Daoy (cell line): ENCODE data around the gene ROGDI. TPM values are rescaled to one million over a fixed set of nuclear protein-coding genes. Genes with fewer than 3 reads are reported as not detected.

Experiments
- total RNA-seq: library from RNA; depleted of rRNA; stranded (reverse); fragments of >200 nt; shearing (Covaris generic); gene quantifications from 2 replicates; pipeline ENCODE4 v1.2.3, GENCODE V29; 2014; rRNA removed

The ROGDI gene
- total RNA-seq, 1 experiment from 2014 or later, result 8.3 TPM

Other genes starting within 250 kb of the ROGDI start
- gene C16orf96, start 246.3 kb downstream of the ROGDI start, total RNA-seq, result not detected in 2 replicates
- gene UBALD1, start 187.7 kb downstream of the ROGDI start, total RNA-seq, result 10.2 and 16.3 TPM in 2 replicates
- 8.4 and 26.1 TPM in 2 replicates for gene MGRN1, start 177.8 kb downstream of the ROGDI start, total RNA-seq
- gene NUDT16L1, start 109.1 kb downstream of the ROGDI start, total RNA-seq, result 26.7 and 42.4 TPM in 2 replicates
- gene ANKS3, start 68.4 kb downstream of the ROGDI start, total RNA-seq, result 18.8 and 19.7 TPM in 2 replicates
- gene DNAAF8, start 68.1 kb downstream of the ROGDI start, total RNA-seq, result 0.74 and 1.6 TPM in 2 replicates
- gene ZNF500, start 35.5 kb downstream of the ROGDI start, total RNA-seq, result 6.4 and 7.5 TPM in 2 replicates
- gene SEPTIN12, start 14.3 kb downstream of the ROGDI start, total RNA-seq, result not detected in 2 replicates
- gene SMIM22, start 7.3 kb downstream of the ROGDI start, total RNA-seq, result not detected in 2 replicates
- 23.7 and 25.7 TPM in 2 replicates for gene GLYR1, start 44.7 kb upstream of the ROGDI start, total RNA-seq
- 19.9 and 21.7 TPM in 2 replicates for gene UBN1, start 44.8 kb upstream of the ROGDI start, total RNA-seq
- gene PPL, start 134.5 kb upstream of the ROGDI start, total RNA-seq, result 0.06 and 0.27 TPM in 2 replicates
- 0.40 TPM in 1 of 2 replicates, not detected in the other for gene SEC14L5, start 155.7 kb upstream of the ROGDI start, total RNA-seq
- gene NAGPA, start 231.3 kb upstream of the ROGDI start, total RNA-seq, result 13.1 and 13.9 TPM in 2 replicates